DOHH2 (cell line): ENCODE results near the gene KIF26B.

Experiments used
- H3F3A ChIP-seq: fragments of 200-600 bp; sonication (generic), shearing (Covaris generic); 2 replicates; pipeline ENCODE4 v1.6.0; 2016; ENCODE audit warnings: antibody characterized with exemption, mild to moderate bottlenecking; ENCODE audit not compliant: control insufficient read depth, insufficient read depth
- H3K27ac ChIP-seq: fragments of 200-600 bp; sonication (generic); 2 replicates; pipeline ENCODE4 v1.5.1; 2014; ENCODE audit warnings: low read depth, mild to moderate bottlenecking, low read length, moderate library complexity
- H3K27me3 ChIP-seq: fragments of 200-600 bp; sonication (generic); 2 replicates; pipeline ENCODE4 v1.6.1; 2014; ENCODE audit warnings: mild to moderate bottlenecking, low read length, mixed read lengths; ENCODE audit not compliant: control insufficient read depth
- H3K36me3 ChIP-seq: fragments of 200-600 bp; sonication (generic); 2 replicates; pipeline ENCODE4 v1.6.1; 2014; ENCODE audit warnings: mild to moderate bottlenecking, low read length, moderate library complexity, mixed read lengths; ENCODE audit not compliant: control insufficient read depth
- H3K4me1 ChIP-seq: fragments of 200-600 bp; sonication (generic); 2 replicates; pipeline ENCODE4 v1.6.1; 2014; ENCODE audit warnings: mild to moderate bottlenecking, low read length, mixed read lengths; ENCODE audit not compliant: control insufficient read depth
- H3K4me2 ChIP-seq: fragments of 200-600 bp; sonication (generic); 2 replicates; pipeline ENCODE4 v1.6.0; 2014; ENCODE audit warnings: mild to moderate bottlenecking, low read length, moderate library complexity
- H3K4me3 ChIP-seq: fragments of 200-600 bp; sonication (generic); 2 replicates; pipeline ENCODE4 v1.5.1; 2014; ENCODE audit warnings: mild to moderate bottlenecking, low read length, mixed read lengths
- H3K79me2 ChIP-seq: fragments of 200-600 bp; sonication (generic); 2 replicates; pipeline ENCODE4 v1.6.1; 2014; ENCODE audit warnings: mild to moderate bottlenecking, low read length, mixed read lengths; ENCODE audit not compliant: control insufficient read depth
- H3K9me2 ChIP-seq: fragments of 200-600 bp; sonication (generic); replicated peaks from 2 replicates; pipeline ENCODE4 v1.6.1; 2014; ENCODE audit warnings: mild to moderate bottlenecking, low read length, mixed read lengths; ENCODE audit not compliant: control insufficient read depth
- H3K9me3 ChIP-seq: fragments of 200-600 bp; sonication (generic); 2 replicates; pipeline ENCODE4 v1.6.1; 2014; ENCODE audit warnings: antibody characterized with exemption, low read length, mixed read lengths; ENCODE audit not compliant: control insufficient read depth, insufficient read depth
- H4K20me1 ChIP-seq: fragments of 200-600 bp; sonication (generic); 2 replicates; pipeline ENCODE4 v1.6.0; 2014; ENCODE audit warnings: low read depth, mild to moderate bottlenecking, antibody characterized with exemption, low read length, moderate library complexity; ENCODE audit not compliant: control insufficient read depth, insufficient read depth
- EZH2phosphoT487 ChIP-seq: fragments of 200-600 bp; sonication (generic); IDR thresholded peaks from 2 replicates; pipeline ENCODE4 v1.6.1; 2017; ENCODE audit warnings: borderline replicate concordance, mild to moderate bottlenecking, antibody characterized with exemption, low read length, moderate library complexity, mixed read lengths
- TF ChIP-seq, protein P1 (sequence below): fragments of 200-600 bp; sonication (generic); IDR thresholded peaks from one replicate; pipeline ENCODE4 v1.5.1; 2014; ENCODE audit warnings: antibody characterized with exemption, mild to moderate bottlenecking, low read depth, low read length; ENCODE audit not compliant: poor library complexity, severe bottlenecking

KIF26B gene

GRCh38 chr1:245124644-245125043, 30.1 kb upstream of the KIF26B start:
- no peak for TF ChIP-seq EZH2phosphoT487
- TF ChIP-seq, protein P1, sequence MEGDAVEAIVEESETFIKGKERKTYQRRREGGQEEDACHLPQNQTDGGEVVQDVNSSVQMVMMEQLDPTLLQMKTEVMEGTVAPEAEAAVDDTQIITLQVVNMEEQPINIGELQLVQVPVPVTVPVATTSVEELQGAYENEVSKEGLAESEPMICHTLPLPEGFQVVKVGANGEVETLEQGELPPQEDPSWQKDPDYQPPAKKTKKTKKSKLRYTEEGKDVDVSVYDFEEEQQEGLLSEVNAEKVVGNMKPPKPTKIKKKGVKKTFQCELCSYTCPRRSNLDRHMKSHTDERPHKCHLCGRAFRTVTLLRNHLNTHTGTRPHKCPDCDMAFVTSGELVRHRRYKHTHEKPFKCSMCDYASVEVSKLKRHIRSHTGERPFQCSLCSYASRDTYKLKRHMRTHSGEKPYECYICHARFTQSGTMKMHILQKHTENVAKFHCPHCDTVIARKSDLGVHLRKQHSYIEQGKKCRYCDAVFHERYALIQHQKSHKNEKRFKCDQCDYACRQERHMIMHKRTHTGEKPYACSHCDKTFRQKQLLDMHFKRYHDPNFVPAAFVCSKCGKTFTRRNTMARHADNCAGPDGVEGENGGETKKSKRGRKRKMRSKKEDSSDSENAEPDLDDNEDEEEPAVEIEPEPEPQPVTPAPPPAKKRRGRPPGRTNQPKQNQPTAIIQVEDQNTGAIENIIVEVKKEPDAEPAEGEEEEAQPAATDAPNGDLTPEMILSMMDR = no peak
- Histone ChIP-seq H4K20me1 (no peaks in the 10 kb centered on the region), H3K9me2 (no peaks in the 10 kb centered on the region), H3K27ac (no peak overlapping the region), H3K9me3 (no peaks in the 10 kb centered on the region), H3K4me3 (no peak overlapping the region), H3K4me2 (no peak overlapping the region), H3K4me1 (peaks cover 33% of the 10 kb centered on the region), H3K79me2 (no peaks in the 10 kb centered on the region), H3K27me3 (no peaks in the 10 kb centered on the region), H3F3A (0 out of 2 replicates have a peak, but pooled peaks cover 3% of the 10 kb centered on the region), H3K36me3 (no peaks in the 10 kb centered on the region)

DNA sequence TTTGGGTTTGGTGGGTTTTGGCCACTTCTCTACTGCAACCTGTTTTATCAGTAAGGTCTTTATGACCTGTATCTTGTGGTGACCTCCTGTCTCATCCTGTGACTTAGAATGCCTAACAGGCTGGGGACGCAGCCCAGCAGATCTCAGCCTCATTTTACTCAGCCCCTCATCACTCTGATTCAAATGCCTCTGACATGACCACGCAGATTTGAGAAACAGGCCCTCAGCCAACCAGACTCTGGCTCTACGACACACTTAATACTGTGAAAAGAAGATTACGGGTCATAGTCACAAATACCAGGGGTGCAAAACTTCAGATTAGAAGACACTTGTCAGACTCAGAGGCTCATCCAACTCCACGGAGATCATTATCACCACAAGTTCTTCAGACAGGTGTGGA, 28.3 kb upstream of the KIF26B start:
- Histone ChIP-seq H3K27me3 (no peaks in the 10 kb centered on the region), H3K79me2 (no peaks in the 10 kb centered on the region), H3K9me3 (no peaks in the 10 kb centered on the region), H3K4me3 (no peak overlapping the region), H3K27ac (no peak overlapping the region), H4K20me1 (no peaks in the 10 kb centered on the region), H3K4me2 (no peak overlapping the region), H3K9me2 (no peaks in the 10 kb centered on the region), H3K36me3 (no peaks in the 10 kb centered on the region), H3K4me1 (peaks cover 48% of the 10 kb centered on the region), H3F3A (0 out of 2 replicates have a peak, but pooled peaks cover 3% of the 10 kb centered on the region)
- TF ChIP-seq, protein P1 = no peak
- no peak for TF ChIP-seq EZH2phosphoT487

DNA sequence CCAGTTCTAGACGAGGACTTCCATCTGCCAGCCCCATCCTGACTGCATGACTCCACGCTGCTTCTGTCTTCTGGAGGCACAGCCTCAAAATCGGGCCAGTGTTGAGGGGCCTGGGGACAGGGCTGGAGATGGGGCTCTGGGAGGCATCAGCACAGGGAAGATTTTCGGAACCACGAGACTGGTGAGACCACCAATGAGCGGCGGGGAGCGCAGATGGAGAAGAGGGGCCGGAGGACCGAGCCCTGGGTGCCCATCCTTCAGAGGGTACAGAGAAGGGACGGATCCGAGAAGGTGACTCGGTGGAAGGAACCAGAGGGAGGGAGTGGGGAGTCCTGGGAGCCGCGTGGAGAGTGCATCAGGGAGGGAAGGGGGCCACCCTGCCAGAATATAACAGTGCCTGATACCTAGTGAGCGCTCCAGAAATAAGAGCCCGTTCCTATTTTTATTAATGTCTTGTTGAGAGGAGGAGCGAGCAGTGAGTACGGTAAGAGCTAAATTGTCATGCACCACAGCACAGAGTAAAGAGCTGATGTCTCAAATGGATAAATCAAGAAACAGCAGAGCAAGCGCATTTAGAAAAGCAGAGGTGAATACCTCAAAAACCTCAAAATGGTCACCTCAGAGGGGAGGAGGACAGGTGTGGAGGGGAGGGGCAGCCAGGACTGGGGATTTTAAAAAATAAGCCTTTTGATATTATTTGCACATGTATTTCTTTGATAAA, 26.2 kb upstream of the KIF26B start:
- Histone ChIP-seq H3K36me3 (no peaks in the 10 kb centered on the region), H3K27ac (peak overlapping the region; percentile 79), H3F3A (0 out of 2 replicates have a peak, but pooled peaks cover 3% of the 10 kb centered on the region), H3K9me3 (no peaks in the 10 kb centered on the region), H3K9me2 (no peaks in the 10 kb centered on the region), H3K4me3 (peak overlapping the region; percentile 52), H3K4me1 (peaks cover 53% of the 10 kb centered on the region), H3K79me2 (no peaks in the 10 kb centered on the region), H3K4me2 (peak overlapping the region; percentile 65), H3K27me3 (no peaks in the 10 kb centered on the region), H4K20me1 (no peaks in the 10 kb centered on the region)
- TF ChIP-seq, protein P1 = no peak
- no peak for TF ChIP-seq EZH2phosphoT487
